Stomach smooth muscle (tissue), 2 donors: ENCODE data around the gene PAQR5.

ENCODE experiments used
- H3K27ac ChIP-seq: one replicate; pipeline ENCODE4 v1.7.0; 2013; ENCODE audit warnings: mild to moderate bottlenecking, low read length, inconsistent platforms
- H3K27me3 ChIP-seq, 2 donors: one replicate each; pipeline ENCODE4 v1.7.0; 2013; ENCODE audit warnings: low read length in 2 of 2; ENCODE audit not compliant: insufficient read depth in 2 of 2, control insufficient read depth in 1 of 2
- H3K36me3 ChIP-seq, 2 donors: one replicate each; pipeline ENCODE4 v1.7.0; 2013; ENCODE audit warnings: low read length in 2 of 2; ENCODE audit not compliant: control insufficient read depth in 2 of 2, insufficient read depth in 2 of 2
- H3K4me1 ChIP-seq: one replicate; pipeline ENCODE4 v1.7.0; 2013; ENCODE audit warnings: low read length; ENCODE audit not compliant: control insufficient read depth, insufficient read depth
- H3K4me3 ChIP-seq, 2 donors: one replicate each; pipeline ENCODE4 v1.7.0; 2013; ENCODE audit warnings: low read length in 2 of 2
- H3K9ac ChIP-seq, 2 donors: one replicate each; pipeline ENCODE4 v1.7.0; 2013; ENCODE audit warnings: low read length in 2 of 2, mild to moderate bottlenecking in 1 of 2
- H3K9me3 ChIP-seq, 2 donors: one replicate each; pipeline ENCODE4 v1.7.0; 2013; ENCODE audit warnings: low read length in 2 of 2; ENCODE audit not compliant: control insufficient read depth in 2 of 2
- donor health status: healthy.
- donor health status: Pancreatic carcinoma.

The PAQR5 gene

DNA sequence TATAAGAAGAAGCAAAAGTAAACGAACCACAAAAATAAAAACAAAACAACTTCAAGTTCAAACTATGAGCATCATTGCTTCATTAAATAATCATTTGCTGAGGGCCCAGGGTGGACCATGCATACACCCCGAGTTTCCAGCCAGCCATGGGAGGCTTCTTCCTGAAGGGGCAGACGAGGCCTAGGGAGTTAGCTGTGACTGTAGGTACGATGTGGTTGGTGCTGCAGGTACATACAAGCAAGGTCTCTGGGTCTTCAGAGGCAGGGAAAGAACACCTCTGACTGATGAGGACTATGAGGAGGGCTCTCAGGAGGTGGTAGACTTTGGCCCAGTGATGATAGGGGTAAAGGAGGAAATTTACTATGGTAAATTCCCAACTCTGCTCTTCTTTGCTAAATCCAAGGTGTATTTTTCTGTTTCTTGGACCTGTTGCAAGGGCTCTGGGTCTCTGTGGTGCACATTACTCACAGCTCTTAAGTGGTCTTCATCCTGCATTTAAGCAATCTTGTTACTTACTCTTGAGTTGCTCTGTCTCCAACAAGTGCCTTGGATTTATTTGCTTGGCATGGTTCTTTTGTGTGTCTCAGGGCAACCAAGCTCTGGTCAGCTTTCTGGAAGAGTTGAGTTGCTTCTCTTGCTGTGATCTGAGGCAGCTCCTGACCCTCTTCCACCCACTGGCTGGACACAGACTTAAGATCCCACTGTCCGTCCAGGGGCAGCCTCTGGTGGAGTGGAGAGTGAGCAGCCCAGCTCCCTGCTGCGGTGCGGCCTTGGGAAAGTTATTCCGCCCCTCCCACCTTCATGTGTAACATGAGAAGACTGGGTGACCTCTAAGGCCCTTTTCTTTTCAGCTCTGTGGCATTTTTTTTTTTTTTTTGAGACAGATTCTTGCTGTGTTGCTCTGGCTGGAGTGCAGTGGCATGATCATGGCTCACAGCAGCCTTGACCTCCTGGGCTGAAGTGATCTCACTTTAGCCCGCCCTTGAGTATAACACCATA is 59.4 kb downstream of the PAQR5 start:
- Histone ChIP-seq H3K36me3 (no peaks in the 10 kb centered on the region), H3K27me3 (no peaks in the 10 kb centered on the region), H3K27ac (no peak overlapping the region), H3K4me1 (no peaks in the 10 kb centered on the region), H3K9me3 (no peaks in the 10 kb centered on the region), H3K4me3 (no peak overlapping the region), H3K9ac (no peak overlapping the region)

DNA sequence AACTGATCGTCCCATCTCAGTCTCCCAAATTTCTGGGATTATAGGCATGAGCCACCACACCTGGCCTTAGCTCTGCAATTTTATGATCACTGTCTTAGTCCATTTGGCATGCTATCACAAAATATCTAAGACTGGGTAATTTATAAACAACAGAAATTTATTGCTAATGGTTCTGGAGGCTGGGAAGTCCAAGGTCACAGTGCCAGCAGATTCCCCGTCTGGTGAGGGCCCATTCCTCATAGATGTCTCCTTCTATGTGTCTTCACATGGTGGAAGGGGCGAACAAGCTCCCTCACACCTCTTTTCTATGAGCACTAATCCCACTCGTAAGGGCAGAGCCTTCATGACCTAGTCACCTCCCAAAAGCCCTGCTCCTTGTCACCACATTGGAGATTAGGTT is 60.1 kb downstream of the PAQR5 start:
- H3K9ac ChIP-seq: no peak overlapping the region
- H3K27ac ChIP-seq: no peak overlapping the region
- no peaks in the 10 kb centered on the region for H3K4me1 ChIP-seq
- H3K36me3 ChIP-seq: no peaks in the 10 kb centered on the region
- no peak overlapping the region for H3K4me3 ChIP-seq
- no peaks in the 10 kb centered on the region for H3K9me3 ChIP-seq
- H3K27me3 ChIP-seq: no peaks in the 10 kb centered on the region

DNA sequence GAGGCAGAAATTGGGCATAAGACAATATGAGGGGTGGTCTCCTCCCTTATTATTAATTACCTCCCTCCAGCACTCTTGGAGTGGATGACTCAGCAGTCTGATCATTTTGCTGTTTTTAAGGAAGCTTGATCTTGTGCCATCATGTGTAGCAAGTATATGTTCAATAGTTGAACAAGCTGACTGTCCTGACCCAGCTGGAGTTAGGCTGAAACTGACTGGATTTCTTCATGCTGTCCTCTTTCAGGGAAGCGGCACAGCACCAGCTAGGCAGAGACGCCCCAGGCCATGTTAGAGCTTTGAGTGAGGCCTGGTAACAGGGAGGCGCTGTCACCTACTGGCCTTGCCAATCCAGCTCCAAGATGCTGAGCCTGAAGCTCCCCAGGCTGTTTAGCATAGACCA is 61.0 kb downstream of the PAQR5 start:
- no peak overlapping the region for H3K27ac ChIP-seq
- no peaks in the 10 kb centered on the region for H3K27me3 ChIP-seq
- H3K4me1 ChIP-seq: no peaks in the 10 kb centered on the region
- no peaks in the 10 kb centered on the region for H3K9me3 ChIP-seq
- no peak overlapping the region for H3K9ac ChIP-seq
- H3K36me3 ChIP-seq: no peaks in the 10 kb centered on the region
- no peak overlapping the region for H3K4me3 ChIP-seq

DNA sequence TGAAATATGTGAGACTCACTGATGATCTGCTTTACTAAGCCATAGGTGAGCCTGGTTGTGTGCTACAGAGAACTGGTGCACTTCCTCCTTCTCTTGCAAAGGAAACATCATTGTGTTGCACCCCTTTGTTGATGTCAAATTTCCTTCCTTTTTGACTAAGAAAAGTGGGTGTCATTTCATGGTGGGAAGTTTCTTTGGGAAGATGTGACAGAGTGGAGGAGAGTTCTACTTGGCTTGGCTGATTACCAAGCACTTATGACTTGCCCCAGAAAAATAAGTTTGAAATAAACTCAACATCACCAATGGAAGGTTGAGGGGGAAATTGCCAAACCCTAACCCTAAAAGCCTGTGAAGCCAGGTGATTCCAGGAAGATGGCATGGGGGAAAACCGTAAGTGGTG is 61.9 kb downstream of the PAQR5 start:
- H3K27ac ChIP-seq: no peak overlapping the region
- no peaks in the 10 kb centered on the region for H3K36me3 ChIP-seq
- H3K9ac ChIP-seq: no peak overlapping the region
- no peaks in the 10 kb centered on the region for H3K9me3 ChIP-seq
- no peak overlapping the region for H3K4me3 ChIP-seq
- no peaks in the 10 kb centered on the region for H3K4me1 ChIP-seq
- H3K27me3 ChIP-seq: no peaks in the 10 kb centered on the region

DNA sequence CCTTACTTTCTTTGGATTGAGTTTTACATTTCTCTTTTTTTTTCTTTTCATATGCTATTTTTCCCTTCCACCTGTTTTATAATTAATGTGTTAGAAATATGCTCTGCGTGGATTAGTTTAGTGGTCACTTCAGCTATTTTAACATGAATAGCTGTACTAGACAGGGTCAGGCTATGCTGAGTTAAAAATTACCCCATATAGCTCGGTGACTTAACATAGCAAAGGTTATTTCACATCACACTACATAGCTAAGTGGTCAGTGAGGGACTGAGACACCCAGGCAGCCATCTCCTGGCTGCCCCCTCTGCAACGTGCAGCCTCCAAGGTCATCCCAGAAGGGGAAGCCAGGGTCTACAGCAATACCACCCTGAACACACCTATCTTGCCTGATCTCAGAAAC is 68.5 kb downstream of the PAQR5 start:
- H3K36me3 ChIP-seq: no peaks in the 10 kb centered on the region
- H3K4me1 ChIP-seq: no peaks in the 10 kb centered on the region
- no peaks in the 10 kb centered on the region for H3K9me3 ChIP-seq
- no peak overlapping the region for H3K27ac ChIP-seq
- H3K4me3 ChIP-seq: no peak overlapping the region
- no peak overlapping the region for H3K9ac ChIP-seq
- no peaks in the 10 kb centered on the region for H3K27me3 ChIP-seq

DNA sequence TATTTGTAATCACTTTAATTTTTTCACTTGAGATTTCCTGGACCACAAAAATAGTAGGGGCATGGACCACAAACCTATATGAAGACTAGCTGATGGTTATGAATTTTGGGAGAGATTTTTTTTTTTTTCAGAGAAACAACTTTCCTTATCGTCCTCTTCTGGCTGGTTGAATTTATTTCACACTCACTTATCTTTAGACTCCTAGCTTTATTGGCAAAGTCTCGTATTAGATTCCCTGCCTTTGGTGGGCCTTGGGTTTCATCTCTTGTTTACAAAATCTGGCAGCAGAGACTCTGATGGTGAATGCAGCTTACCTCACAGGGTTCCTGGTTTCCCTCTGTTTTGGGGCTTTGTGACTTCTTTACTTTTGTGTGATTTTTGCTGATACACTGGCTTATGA is 70.9 kb downstream of the PAQR5 start:
- no peaks in the 10 kb centered on the region for H3K36me3 ChIP-seq
- no peaks in the 10 kb centered on the region for H3K9me3 ChIP-seq
- no peak overlapping the region for H3K9ac ChIP-seq
- no peak overlapping the region for H3K4me3 ChIP-seq
- H3K27ac ChIP-seq: no peak overlapping the region
- H3K4me1 ChIP-seq: no peaks in the 10 kb centered on the region
- H3K27me3 ChIP-seq: no peaks in the 10 kb centered on the region

DNA sequence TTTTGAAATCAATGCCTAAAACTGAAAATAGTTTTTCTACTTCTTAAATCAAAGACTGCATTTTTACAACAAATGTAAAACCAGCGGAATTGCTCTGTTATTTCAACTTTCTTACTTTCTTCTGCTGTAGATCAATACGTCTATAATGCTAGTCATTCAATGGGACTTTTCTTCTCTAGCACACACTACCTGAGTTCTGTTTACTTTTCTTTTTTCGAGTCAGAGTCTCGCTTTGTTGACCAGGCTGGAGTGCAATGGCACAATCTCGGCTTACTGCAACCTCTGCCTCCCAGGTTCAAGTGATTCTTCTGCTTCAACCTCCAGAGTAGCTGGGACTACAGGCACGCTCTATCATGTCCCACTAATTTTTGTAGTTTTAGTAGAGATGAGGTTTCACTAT is 74.7 kb downstream of the PAQR5 start:
- Histone ChIP-seq H3K9me3 (no peaks in the 10 kb centered on the region), H3K9ac (no peak overlapping the region), H3K4me3 (no peak overlapping the region), H3K27ac (no peak overlapping the region), H3K36me3 (no peaks in the 10 kb centered on the region), H3K4me1 (no peaks in the 10 kb centered on the region), H3K27me3 (no peaks in the 10 kb centered on the region)

DNA sequence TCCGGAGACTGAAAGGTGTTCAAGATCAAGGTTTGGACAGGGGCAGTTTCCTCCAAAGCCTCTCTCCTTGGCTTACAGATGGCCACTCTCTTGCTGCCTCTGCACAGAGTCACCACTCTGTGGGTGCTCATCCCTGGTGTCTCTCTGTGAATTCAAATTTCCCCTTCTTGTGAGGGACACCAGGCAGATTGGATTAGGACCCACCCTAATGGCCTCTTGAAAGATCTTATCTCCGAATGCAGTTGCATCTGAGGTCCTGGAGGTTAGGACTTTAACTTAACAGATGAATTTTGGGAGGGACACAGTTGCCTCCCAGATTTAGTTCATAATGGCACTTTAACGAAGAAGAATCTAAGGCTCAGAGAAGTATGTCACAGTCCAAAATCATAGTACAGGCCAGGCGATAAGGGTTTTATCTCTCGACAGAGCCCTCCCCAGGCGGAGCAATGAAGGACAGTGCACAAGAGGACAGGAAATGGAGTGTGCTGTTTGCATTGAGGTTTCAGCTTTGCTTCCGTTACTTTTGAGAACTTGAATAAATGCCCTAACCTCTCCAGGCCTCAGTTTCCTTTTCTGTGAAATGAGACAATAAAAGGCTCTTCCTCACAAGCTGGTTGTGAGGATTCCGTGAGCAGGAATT is 76.6 kb downstream of the PAQR5 start:
- Histone ChIP-seq H3K4me1 (no peaks in the 10 kb centered on the region), H3K9ac (no peak overlapping the region), H3K4me3 (no peak overlapping the region), H3K27ac (no peak overlapping the region), H3K36me3 (no peaks in the 10 kb centered on the region), H3K9me3 (no peaks in the 10 kb centered on the region), H3K27me3 (no peaks in the 10 kb centered on the region)

DNA sequence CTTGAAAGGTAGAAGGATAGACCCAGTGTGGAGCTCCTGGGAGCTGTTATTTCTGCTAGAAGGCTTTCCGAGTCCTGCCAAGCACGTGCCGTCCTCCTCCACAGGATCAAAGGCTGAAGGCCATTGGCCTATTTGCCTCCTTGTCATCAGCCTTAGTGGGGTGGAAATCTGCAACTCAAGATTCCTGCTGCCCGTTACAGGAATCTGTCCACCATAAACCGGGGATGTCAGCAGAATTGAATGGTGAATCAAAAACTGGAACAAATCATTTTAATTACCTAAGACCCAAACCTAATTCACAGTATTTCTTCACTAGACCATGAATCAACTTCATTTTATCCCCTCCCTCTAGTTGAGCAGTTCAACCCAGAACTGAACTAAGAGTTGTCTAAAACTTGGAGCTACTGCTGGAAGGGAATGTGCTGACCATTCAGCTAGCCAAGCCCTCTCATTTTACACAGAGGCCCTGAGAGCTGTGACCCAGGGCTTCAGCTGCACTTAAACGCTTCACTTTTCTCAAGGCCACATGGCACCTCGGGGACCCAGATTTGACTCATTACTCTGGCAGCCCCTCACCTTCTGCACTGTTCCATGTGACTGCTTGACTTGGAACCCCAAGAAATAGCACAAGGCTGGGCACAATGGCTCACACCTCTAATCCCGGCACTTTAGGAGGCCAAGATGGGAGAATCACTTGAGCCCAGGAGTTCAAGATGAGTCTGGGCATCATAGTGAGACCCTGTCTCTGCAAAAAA is 78.7 kb downstream of the PAQR5 start:
- no peak overlapping the region for H3K9ac ChIP-seq
- H3K4me3 ChIP-seq: no peak overlapping the region
- H3K27me3 ChIP-seq: no peaks in the 10 kb centered on the region
- H3K9me3 ChIP-seq: no peaks in the 10 kb centered on the region
- no peaks in the 10 kb centered on the region for H3K4me1 ChIP-seq
- H3K36me3 ChIP-seq: no peaks in the 10 kb centered on the region
- H3K27ac ChIP-seq: no peak overlapping the region

DNA sequence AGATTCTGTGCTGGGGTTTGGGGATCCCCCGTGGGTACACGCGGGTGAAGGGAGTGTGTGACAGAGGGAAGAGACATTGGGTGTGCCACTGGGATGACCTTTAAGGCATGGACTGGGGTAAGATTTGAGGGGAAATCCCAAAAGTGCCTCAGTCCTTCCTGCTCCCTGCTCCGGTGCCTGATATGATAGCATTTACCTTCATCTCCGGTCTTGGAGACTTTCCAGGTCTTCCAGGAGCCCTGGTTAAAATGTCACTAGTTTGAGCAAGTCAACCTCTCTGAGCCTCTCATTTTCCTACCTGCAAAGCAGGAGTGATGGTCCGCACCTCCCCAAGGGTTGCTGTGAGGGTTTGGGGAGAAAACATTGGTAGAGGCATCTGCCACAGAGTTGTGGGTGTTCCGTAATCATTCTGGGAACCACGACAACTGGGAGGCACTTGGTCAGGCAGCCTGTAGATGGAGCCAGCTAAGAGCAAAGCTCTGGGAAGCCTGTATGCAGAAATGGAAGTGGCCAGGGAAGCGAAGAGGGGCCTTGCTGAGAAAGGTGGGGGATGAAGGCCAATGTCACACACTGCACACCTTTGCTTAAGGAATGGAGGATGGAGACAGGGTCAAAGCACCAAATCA is 81.5 kb downstream of the PAQR5 start:
- Histone ChIP-seq H3K27ac (no peak overlapping the region), H3K9me3 (no peaks in the 10 kb centered on the region), H3K9ac (no peak overlapping the region), H3K4me1 (no peaks in the 10 kb centered on the region), H3K27me3 (no peaks in the 10 kb centered on the region), H3K4me3 (no peak overlapping the region), H3K36me3 (no peaks in the 10 kb centered on the region)
